H1 (cell line): Measurements from ENCODE around the gene EIF3J. TPM values are rescaled to one million over a fixed set of nuclear protein-coding genes. Genes with fewer than 3 reads are reported as not detected.

Experiments
- CTCF ChIA-PET: fragments of 300-600 bp; sonication (Branson Sonifier 250); formaldehyde crosslinking; loops from one replicate; lab custom pipeline; 2021; ENCODE audit not compliant: partially characterized antibody; lab: Charles Lee
- POLR2A ChIA-PET: fragments of 300-600 bp; sonication (Branson Sonifier 250); formaldehyde crosslinking; loops from one replicate; lab custom pipeline; 2021; ENCODE audit warnings: inconsistent platforms; ENCODE audit not compliant: partially characterized antibody; lab: Charles Lee
- DNase-seq, 2 experiments: peaks; one replicate each; pipeline versions ENCODE4 v3.0.0 to v3.0.0-alpha.2; 2010 to 2022; ENCODE audit warnings: low spot score in 2 of 2, low read depth in 1 of 2, mixed read lengths in 1 of 2
- FAIRE-seq: peaks from 2 replicates; lab custom pipeline; 2011; peaks lifted over from hg19 to GRCh38; lab: Jason Lieb, UNC
- H2AFZ ChIP-seq: 2 replicates; pipeline ENCODE4 v1.8.1; 2012; ENCODE audit warnings: low read length, inconsistent platforms
- H2AK5ac ChIP-seq: 2 replicates; pipeline ENCODE4 v1.6.1; 2013; ENCODE audit warnings: low read depth, low read length
- H2BK120ac ChIP-seq: replicated peaks from 2 replicates; pipeline ENCODE3; 2013; ENCODE audit warnings: low read depth, low read length, inconsistent platforms
- H2BK12ac ChIP-seq: 2 replicates; pipeline ENCODE4 v1.6.1; 2013; ENCODE audit warnings: low read depth, low read length
- H2BK15ac ChIP-seq: 2 replicates; pipeline ENCODE4 v1.6.1; 2013; ENCODE audit warnings: low read length
- H2BK20ac ChIP-seq: 2 replicates; pipeline ENCODE4 v1.6.1; 2013; ENCODE audit warnings: low read length
- H2BK5ac ChIP-seq: 2 replicates; pipeline ENCODE4 v1.6.1; 2013; ENCODE audit warnings: low read depth, low read length
- H3K14ac ChIP-seq: 2 replicates; pipeline ENCODE4 v1.6.1; 2013; ENCODE audit warnings: inconsistent platforms; ENCODE audit not compliant: insufficient read length
- H3K18ac ChIP-seq: 2 replicates; pipeline ENCODE4 v1.6.1; 2013; ENCODE audit warnings: low read length; ENCODE audit errors: extremely low read depth
- H3K23ac ChIP-seq: 2 replicates; pipeline ENCODE4 v1.6.1; 2013; ENCODE audit warnings: inconsistent platforms; ENCODE audit not compliant: insufficient read length
- H3K23me2 ChIP-seq: 2 replicates; pipeline ENCODE4 v1.6.1; 2013; ENCODE audit warnings: low read depth, low read length
- H3K27ac ChIP-seq: 2 replicates; pipeline ENCODE4 v1.6.1; 2011; ENCODE audit warnings: low read depth, low read length, inconsistent platforms
- H3K27me3 ChIP-seq, 4 experiments: replicated peaks in 1 of 4; 1 replicate in 1 of 4; 2 replicates in 3 of 4; pipeline versions ENCODE4 v1.6.1 to v1.8.1; 2011 to 2013; ENCODE audit warnings: low read length in 3 of 4, mild to moderate bottlenecking in 3 of 4, inconsistent platforms in 2 of 4, mixed read lengths in 2 of 4, moderate library complexity in 1 of 4; ENCODE audit not compliant: control insufficient read depth in 3 of 4, insufficient read depth in 3 of 4; ENCODE audit errors: extremely low read depth in 1 of 4
- H3K36me3 ChIP-seq, 4 experiments: 2 replicates each; pipeline versions ENCODE4 v1.6.1 to v1.8.1; 2011 to 2013; ENCODE audit warnings: mild to moderate bottlenecking in 4 of 4, low read length in 3 of 4, moderate library complexity in 2 of 4, control low read depth in 1 of 4, inconsistent platforms in 1 of 4; ENCODE audit not compliant: insufficient read depth in 4 of 4, control insufficient read depth in 2 of 4
- H3K4ac ChIP-seq: replicated peaks from 2 replicates; pipeline ENCODE3; 2013; ENCODE audit warnings: low read length, low read depth, mixed read lengths, inconsistent platforms; ENCODE audit not compliant: insufficient read length
- H3K4me1 ChIP-seq, 4 experiments: replicated peaks in 1 of 4; 1 replicate in 1 of 4; 2 replicates in 3 of 4; pipeline versions ENCODE4 v1.6.1 to v1.8.1; 2011 to 2013; ENCODE audit warnings: low read length in 3 of 4, inconsistent platforms in 2 of 4, mixed read lengths in 1 of 4; ENCODE audit not compliant: insufficient read depth in 4 of 4, control insufficient read depth in 3 of 4
- H3K4me2 ChIP-seq, 2 experiments: 2 replicates each; pipeline versions ENCODE4 v1.6.1 to v1.8.1; 2011 to 2013; ENCODE audit warnings: low read depth in 2 of 2, low read length in 2 of 2, control low read depth in 1 of 2, inconsistent platforms in 1 of 2, mild to moderate bottlenecking in 1 of 2; ENCODE audit not compliant: insufficient read depth in 1 of 2
- H3K4me3 ChIP-seq, 4 experiments: fragments of 200-600, 300-600 bp in 1 of 4; sonication (generic), shearing (Covaris generic), sonication (Bioruptor Twin) in 1 of 4; 2 replicates each; pipeline versions ENCODE4 v1.5.1 to v1.8.1; 2011 to 2016; ENCODE audit warnings: low read length in 4 of 4, low read depth in 3 of 4, control low read depth in 2 of 4, inconsistent platforms in 2 of 4, mild to moderate bottlenecking in 2 of 4, mixed read lengths in 1 of 4, moderate library complexity in 1 of 4; ENCODE audit not compliant: insufficient read depth in 2 of 4; ENCODE audit errors: extremely low read depth in 1 of 4
- H3K56ac ChIP-seq: replicated peaks from 2 replicates; pipeline ENCODE3; 2013; ENCODE audit warnings: low read depth, mild to moderate bottlenecking, mixed read lengths, low read length, inconsistent platforms; ENCODE audit not compliant: insufficient read length
- H3K79me1 ChIP-seq: 2 replicates; pipeline ENCODE4 v1.6.1; 2013; ENCODE audit warnings: low read depth, low read length, control low read depth
- H3K79me2 ChIP-seq, 2 experiments: 2 replicates each; pipeline versions ENCODE4 v1.6.1 to v1.8.1; 2012 to 2013; ENCODE audit warnings: low read length in 2 of 2, mild to moderate bottlenecking in 2 of 2, inconsistent platforms in 1 of 2; ENCODE audit not compliant: insufficient read depth in 2 of 2, control insufficient read depth in 1 of 2
- H3K9ac ChIP-seq, 4 experiments: replicated peaks in 1 of 4; 1 replicate in 1 of 4; 2 replicates in 3 of 4; pipeline versions ENCODE4 v1.6.1 to v1.8.1; 2011 to 2013; ENCODE audit warnings: low read depth in 3 of 4, low read length in 3 of 4, control low read depth in 2 of 4, mild to moderate bottlenecking in 2 of 4, moderate library complexity in 2 of 4, inconsistent platforms in 1 of 4; ENCODE audit errors: extremely low read depth in 1 of 4
- H3K9me3 ChIP-seq, 2 experiments: 2 replicates each; pipeline versions ENCODE4 v1.6.1 to v1.8.1; 2012 to 2013; ENCODE audit warnings: mild to moderate bottlenecking in 2 of 2, moderate library complexity in 2 of 2, control low read depth in 1 of 2, inconsistent platforms in 1 of 2, low read depth in 1 of 2, low read length in 1 of 2, mixed read lengths in 1 of 2; ENCODE audit not compliant: insufficient read depth in 2 of 2
- H4K20me1 ChIP-seq, 2 experiments: replicated peaks in 1 of 2; 2 replicates each; pipeline versions ENCODE3 to v1.8.1; 2011 to 2013; ENCODE audit warnings: inconsistent platforms in 2 of 2, low read length in 2 of 2, mild to moderate bottlenecking in 1 of 2; ENCODE audit not compliant: insufficient read depth in 2 of 2, control insufficient read depth in 1 of 2
- H4K5ac ChIP-seq: 2 replicates; pipeline ENCODE4 v1.6.1; 2013; ENCODE audit warnings: low read length, low read depth, mixed read lengths, inconsistent platforms; ENCODE audit not compliant: insufficient read length
- H4K8ac ChIP-seq: 2 replicates; pipeline ENCODE4 v1.8.0; 2013; ENCODE audit warnings: mild to moderate bottlenecking, moderate library complexity, low read length, inconsistent platforms; ENCODE audit not compliant: insufficient read depth; ENCODE audit errors: extremely low read depth
- H4K91ac ChIP-seq: replicated peaks from 2 replicates; pipeline ENCODE3; 2013; ENCODE audit warnings: low read length, mixed read lengths, inconsistent platforms; ENCODE audit not compliant: insufficient read length
- CEBPB ChIP-seq: IDR thresholded peaks from 2 replicates; pipeline ENCODE4 v1.6.1; 2012; ENCODE audit warnings: low read depth, low read length
- CHD2 ChIP-seq: IDR thresholded peaks from 2 replicates; pipeline ENCODE4 v1.6.1; 2012; ENCODE audit warnings: low read length, improper control_type of control experiment
- POLR2A ChIP-seq, 2 experiments: IDR thresholded peaks; 1 replicate in 1 of 2; 2 replicates in 1 of 2; pipeline ENCODE4 v1.6.1; 2011; ENCODE audit warnings: low read depth in 2 of 2, low read length in 2 of 2, mild to moderate bottlenecking in 2 of 2; ENCODE audit errors: control extremely low read depth in 1 of 2
- WGBS, 2 experiments: shearing (Covaris generic) in 1 of 2; methylation state at CpG; one replicate each; pipeline versions ENCODE4 v1.1.6 to v1.1.7; 2013 to 2015; ENCODE audit warnings: low lambda C conversion rate in 2 of 2, mixed read lengths in 2 of 2, inconsistent platforms in 1 of 2, low coverage in 1 of 2, missing lambda C conversion rate in 1 of 2; ENCODE audit not compliant: insufficient replicate concordance in 2 of 2, insufficient coverage in 1 of 2, insufficient read length in 1 of 2; ENCODE audit errors: extremely low coverage in 1 of 2, missing lambda C conversion rate in 1 of 2; 5-methylcytosine and 5-hydroxymethylcytosine counted together
- polyA plus RNA-seq, 7 experiments: library from polyadenylated mRNA; depleted of rRNA in 3 of 7; stranded (reverse) in 5 of 7; unstranded in 2 of 7; fragments of >200 nt in 5 of 7; fragments of 200-250 nt in 2 of 7; gene quantifications; 1 replicate in 5 of 7; 2 replicates in 1 of 7; 4 replicates in 1 of 7; pipeline versions ENCODE4 v1.2.1 to v1.2.3, GENCODE V29; 2011 to 2013; ENCODE audit warnings: missing spikeins in 2 of 7, mixed read lengths in 2 of 7
- total RNA-seq: library from RNA; stranded (reverse); fragmentation: NEBNext Ultra II Directional; extraction: Animal tissue kit (Norgen Biotek cat#: 25700); gene quantifications from 2 replicates; pipeline ENCODE4 v1.2.1, GENCODE V29; 2021

Gene EIF3J
- total and polyA plus RNA-seq, 2 of the 8 experiments (the other 6 are each of a cell fraction or from before 2014, with no cell fraction given), result 26.8 to 119 TPM

GRCh38 chr15:44568338-44568737 is 31.4 kb downstream of the EIF3J start:
- Histone ChIP-seq H3K56ac (no peak overlapping the region), H2BK5ac (no peak overlapping the region), H2AFZ (no peak overlapping the region), H3K27me3 (no peaks in the 10 kb centered on the region), H4K8ac (no peak overlapping the region), H3K79me2 (no peaks in the 10 kb centered on the region), H3K23me2 (no peaks in the 10 kb centered on the region), H3K4ac (no peak overlapping the region), H3K23ac (no peak overlapping the region), H3K9me3 (peaks cover 16 to 20% of the 10 kb centered on the region in 2 experiments), H2BK15ac (no peak overlapping the region), H4K5ac (no peak overlapping the region), H2AK5ac (no peak overlapping the region), H3K4me2 (no peak overlapping the region), H2BK20ac (no peak overlapping the region), H3K4me3 (no peak overlapping the region), H4K20me1 (peaks cover 0 to 2% of the 10 kb centered on the region in 2 experiments), H3K79me1 (no peaks in the 10 kb centered on the region), H2BK12ac (no peak overlapping the region), H2BK120ac (no peak overlapping the region), H4K91ac (no peak overlapping the region), H3K27ac (no peak overlapping the region), H3K36me3 (peaks cover 19 to 55% (median 37%) of the 10 kb centered on the region in 4 experiments), H3K9ac (no peak overlapping the region), H3K4me1 (no peaks in the 10 kb centered on the region), H3K14ac (no peak overlapping the region), H3K18ac (no peak overlapping the region)
- TF ChIP-seq CHD2, result no peak
- no peak for TF ChIP-seq CEBPB
- TF ChIP-seq POLR2A (IDR thresholded peaks at IDR 0.05; ENCODE audit: control extremely low read depth in 1 of 2, low read depth in 2 of 2, low read length in 2 of 2), result 0 out of 3 replicates have a peak, but pooled peaks of 1 of the 2 experiments have one; percentile 16
- ChIA-PET POLR2A (interaction anchor here (1.1 to 1.8 kb wide), 3 partner anchors 9 to 13 kb away, joined by 3 to 5 read pairs (median 4); no protein-coding TSS in a partner anchor), CTCF (interaction anchor here (0.7 to 1.8 kb wide), 2 partner anchors 10 to 217 kb away, joined by 4 to 11 read pairs; no protein-coding TSS in a partner anchor)
- DNase-seq, result no peak
- no peak for FAIRE-seq
- 88% methylated on average over 3 of the region's 3 CpGs; no CpG with 5 or more reads in 1 of the 2 experiments for WGBS, 2 experiments
